Spleen (tissue), 11 donors: ENCODE data around the gene SEMA3E. TPM values are rescaled to one million over a fixed set of nuclear protein-coding genes. Genes with fewer than 3 reads are reported as not detected.

Source experiments
- DNase-seq: peaks from one replicate; pipeline ENCODE4 v3.0.0-alpha.2; 2020
- H3K27ac ChIP-seq, 8 donors: fragments of 200-600 bp; sonication (generic) in 7 of 8; 1 replicate in 4 of 8; 2 replicates in 4 of 8; pipeline versions ENCODE4 v1.5.0 to v1.8.0; 2016 to 2021; ENCODE audit warnings: inconsistent platforms in 4 of 8, mild to moderate bottlenecking in 4 of 8, moderate library complexity in 1 of 8
- H3K27me3 ChIP-seq, 7 donors: fragments of 200-600 bp; sonication (generic) in 6 of 7; replicated peaks in 1 of 7; 1 replicate in 4 of 7; 2 replicates in 3 of 7; pipeline versions ENCODE4 v1.5.0 to v1.8.0; 2016 to 2021; ENCODE audit warnings: inconsistent platforms in 3 of 7, mild to moderate bottlenecking in 1 of 7
- H3K36me3 ChIP-seq, 6 donors: fragments of 200-600 bp; sonication (generic) in 5 of 6; 1 replicate in 4 of 6; 2 replicates in 2 of 6; pipeline versions ENCODE4 v1.5.0 to v1.8.0; 2016 to 2021; ENCODE audit warnings: inconsistent platforms in 2 of 6
- H3K4me1 ChIP-seq, 6 donors: fragments of 200-600 bp; sonication (generic) in 5 of 6; 1 replicate in 3 of 6; 2 replicates in 3 of 6; pipeline versions ENCODE4 v1.5.0 to v1.8.0; 2016 to 2021; ENCODE audit warnings: inconsistent platforms in 3 of 6
- H3K4me3 ChIP-seq, 8 donors: fragments of 200-600 bp; sonication (generic) in 7 of 8; 1 replicate in 4 of 8; 2 replicates in 4 of 8; pipeline versions ENCODE4 v1.5.0 to v1.8.0; 2016 to 2021; ENCODE audit warnings: inconsistent platforms in 4 of 8, mild to moderate bottlenecking in 4 of 8, moderate library complexity in 2 of 8
- H3K9me3 ChIP-seq, 8 donors: fragments of 200-600 bp; sonication (generic) in 7 of 8; 1 replicate in 4 of 8; 2 replicates in 4 of 8; pipeline versions ENCODE4 v1.5.0 to v1.8.0; 2016 to 2021; ENCODE audit warnings: inconsistent platforms in 4 of 8
- CTCF ChIP-seq, 11 experiments: fragments of 200-600 bp in 7 of 11; fragments of 450-650 bp in 4 of 11; sonication (generic) in 4 of 11; IDR thresholded peaks in 8 of 11; conservative IDR thresholded peaks in 3 of 11; 1 replicate in 7 of 11; 2 replicates in 4 of 11; pipeline versions ENCODE4 v1.4.0 to v1.8.0; 2016 to 2021; ENCODE audit warnings: antibody characterized with exemption in 11 of 11, inconsistent platforms in 4 of 11, mild to moderate bottlenecking in 1 of 11
- POLR2A ChIP-seq, 3 donors: fragments of 450-650 bp; IDR thresholded peaks; one replicate each; pipeline ENCODE4 v1.5.1; 2017; ENCODE audit warnings: antibody characterized with exemption in 3 of 3, mild to moderate bottlenecking in 1 of 3
- POLR2AphosphoS5 ChIP-seq, 3 donors: sonication (generic); formaldehyde crosslinking; IDR thresholded peaks; one replicate each; pipeline ENCODE4 v1.5.1; 2017; ENCODE audit warnings: antibody characterized with exemption in 3 of 3
- WGBS, 5 donors: extraction: QIAGEN DNeasy Blood & Tissue Kit in 3 of 5; methylation state at CpG; one replicate each; pipeline versions ENCODE4 v1.1.5 to v1.1.7; 2013 to 2018; 5-methylcytosine and 5-hydroxymethylcytosine counted together
- intact Hi-C: fragments of 100-400 bp; cut with DNase I; formaldehyde crosslinking; loops from one replicate; pipeline ENCODE4 v1.15.0; 2023; ENCODE audit warnings: low total_unique reads
- polyA plus RNA-seq, 3 donors: library from polyadenylated mRNA; stranded (reverse); fragments of 200-250 nt; gene quantifications; one replicate each; pipeline ENCODE4 v1.2.1, GENCODE V29; 2013
- total RNA-seq, 7 donors: library from RNA; depleted of rRNA in 3 of 7; stranded (reverse); fragments of >200 nt in 3 of 7; fragmentation: NEBNext Ultra II Directional in 4 of 7; extraction: Animal tissue kit (Norgen Biotek cat#: 25700) in 4 of 7; gene quantifications; one replicate each; pipeline versions ENCODE4 v1.1.0 to v1.2.1, GENCODE V29; 2016 to 2021
- donor health status: healthy with polysubstance abuse.
- donor health status: DM: no; HTN: no; CAD: no; lungs with moderate emphysema.
- donor health status: DM: no; HTN: no; CAD: no.
- donor health status: Bipolar disorder and iron deficiency.
- donor health status: healthy.
- donor health status: DM: no; HTN: no; CAD: no.
- donor health status: DM: yes; HTN: yes; CAD: no.

SEMA3E gene
- total and polyA plus RNA-seq, 10 donors, result under 0.01 to 0.44 (median 0.29) TPM; not detected in 7

DNA sequence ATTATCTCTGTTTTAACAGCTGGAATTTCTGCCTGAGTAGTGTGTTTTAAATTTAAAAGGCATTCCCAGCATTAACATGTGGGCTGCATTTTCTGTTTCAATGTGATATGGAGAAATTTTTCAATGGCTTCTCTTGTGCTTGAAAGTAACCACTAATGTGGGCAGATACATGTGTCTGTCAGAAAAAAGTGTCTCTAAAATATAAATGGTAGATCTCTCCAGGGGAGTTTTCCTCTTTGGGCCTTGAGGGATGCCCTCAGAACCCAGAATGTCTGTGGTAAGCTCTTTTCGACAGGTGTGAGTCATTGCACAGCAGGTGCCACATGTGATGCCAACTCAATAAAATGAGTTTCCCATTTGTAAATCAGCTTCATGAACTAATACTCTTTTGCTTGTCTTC, 221.1 kb downstream of the SEMA3E start:
- H3K27me3 ChIP-seq, result no peaks in the 10 kb centered on the region
- H3K27ac ChIP-seq, result no peak overlapping the region
- no peak for DNase-seq
- peaks cover 0 to 5% (median 0%) of the 10 kb centered on the region in 8 donors for H3K9me3 ChIP-seq
- intact Hi-C loops, result no loop called here
- H3K36me3 ChIP-seq, result no peaks in the 10 kb centered on the region
- TF ChIP-seq POLR2A (IDR thresholded peaks at IDR 0.05), result no peak
- TF ChIP-seq CTCF (IDR thresholded peaks at IDR 0.05 in 8 of 11, conservative IDR thresholded peaks at IDR 0.05 in 3 of 11), result no peak
- no peak for TF ChIP-seq POLR2AphosphoS5 (IDR thresholded peaks at IDR 0.05)
- no peak overlapping the region for H3K4me3 ChIP-seq
- 76 to 95% (median 85%) methylated on average over 1 of the region's 1 CpG for WGBS, 5 donors
- no peaks in the 10 kb centered on the region for H3K4me1 ChIP-seq

DNA sequence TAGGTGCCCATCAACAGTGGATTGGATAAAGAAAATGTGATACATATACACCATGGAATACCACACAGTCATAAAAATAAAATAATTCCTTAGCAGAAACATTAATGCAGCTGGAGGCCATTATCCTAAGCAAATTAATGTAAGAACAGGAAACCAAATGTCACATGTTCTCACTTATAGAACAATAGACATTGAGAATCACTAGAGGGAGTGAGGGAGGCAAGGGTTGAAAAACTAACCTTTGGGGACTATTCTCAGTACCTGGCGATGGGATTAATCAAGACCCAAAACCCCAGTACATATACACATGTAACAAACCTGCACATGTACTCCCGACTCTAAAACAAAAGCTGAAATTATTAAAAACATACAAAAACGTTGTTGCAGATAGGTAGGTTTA, 222.6 kb downstream of the SEMA3E start:
- H3K27me3 ChIP-seq, result no peaks in the 10 kb centered on the region
- intact Hi-C loops, result no loop called here
- peaks cover 0 to 5% (median 0%) of the 10 kb centered on the region in 8 donors for H3K9me3 ChIP-seq
- no peak for DNase-seq
- H3K4me1 ChIP-seq, result no peaks in the 10 kb centered on the region
- TF ChIP-seq POLR2A (IDR thresholded peaks at IDR 0.05) (no peak), CTCF (IDR thresholded peaks at IDR 0.05 in 8 of 11, conservative IDR thresholded peaks at IDR 0.05 in 3 of 11) (no peak), POLR2AphosphoS5 (IDR thresholded peaks at IDR 0.05) (no peak)
- no peak overlapping the region for H3K27ac ChIP-seq
- H3K4me3 ChIP-seq, result no peak overlapping the region
- H3K36me3 ChIP-seq, result no peaks in the 10 kb centered on the region
- WGBS, 5 donors, result 68 to 81% (median 74%) methylated on average over 3 of the region's 3 CpGs

GRCh38 chr7:83419013-83419412, 229.9 kb downstream of the SEMA3E start:
- Histone ChIP-seq H3K27ac (no peak overlapping the region), H3K27me3 (no peaks in the 10 kb centered on the region), H3K4me1 (no peaks in the 10 kb centered on the region), H3K9me3 (peaks cover 0 to 6% (median 0%) of the 10 kb centered on the region in 8 donors), H3K36me3 (no peaks in the 10 kb centered on the region), H3K4me3 (no peak overlapping the region)
- DNase-seq, result no peak
- intact Hi-C loops, result no loop called here
- TF ChIP-seq CTCF (IDR thresholded peaks at IDR 0.05 in 8 of 11, conservative IDR thresholded peaks at IDR 0.05 in 3 of 11), result no peak
- no peak for TF ChIP-seq POLR2A (IDR thresholded peaks at IDR 0.05)
- TF ChIP-seq POLR2AphosphoS5 (IDR thresholded peaks at IDR 0.05), result no peak
- WGBS, 5 donors, result 60 to 71% (median 68%) methylated on average over 1 of the region's 1 CpG

GRCh38 chr7:83415840-83416239, 233.1 kb downstream of the SEMA3E start:
- 43 to 58% (median 53%) methylated on average over 2 of the region's 2 CpGs for WGBS, 5 donors
- H3K9me3 ChIP-seq, result peaks cover 0 to 6% (median 0%) of the 10 kb centered on the region in 8 donors
- intact Hi-C loops, result no loop called here
- H3K36me3 ChIP-seq, result no peaks in the 10 kb centered on the region
- no peak overlapping the region for H3K4me3 ChIP-seq
- DNase-seq, result no peak
- H3K27me3 ChIP-seq, result no peaks in the 10 kb centered on the region
- H3K27ac ChIP-seq, result no peak overlapping the region
- TF ChIP-seq POLR2A (IDR thresholded peaks at IDR 0.05) (no peak), POLR2AphosphoS5 (IDR thresholded peaks at IDR 0.05) (no peak), CTCF (IDR thresholded peaks at IDR 0.05 in 8 of 11, conservative IDR thresholded peaks at IDR 0.05 in 3 of 11) (no peak)
- no peaks in the 10 kb centered on the region for H3K4me1 ChIP-seq
